CD14-positive monocyte (primary cell): ENCODE results near the gene PSMB11. TPM values are rescaled to one million over a fixed set of nuclear protein-coding genes. Genes with fewer than 3 reads are reported as not detected.

ENCODE experiments used
- DNase-seq, 3 donors: peaks; one replicate each; pipeline ENCODE4 v3.0.0-alpha.2; 2011 to 2022
- H2AFZ ChIP-seq: 2 replicates; pipeline ENCODE4 v1.6.0; 2012; ENCODE audit warnings: mild to moderate bottlenecking, low read depth, low read length, inconsistent platforms; ENCODE audit not compliant: insufficient read depth, poor library complexity, severe bottlenecking
- H3K27ac ChIP-seq, 2 donors: 1 replicate in 1 of 2; 2 replicates in 1 of 2; pipeline ENCODE4 v1.5.1; 2012 to 2013; ENCODE audit warnings: low read length in 2 of 2, control low read depth in 1 of 2, inconsistent platforms in 1 of 2, low read depth in 1 of 2, mild to moderate bottlenecking in 1 of 2
- H3K27me3 ChIP-seq, 2 donors: one replicate each; pipeline versions ENCODE4 v1.6.0 to v1.6.1; 2011 to 2013; ENCODE audit warnings: low read length in 2 of 2; ENCODE audit not compliant: control insufficient read depth in 2 of 2, insufficient read depth in 2 of 2
- H3K36me3 ChIP-seq, 2 donors: replicated peaks in 1 of 2; 1 replicate in 1 of 2; 2 replicates in 1 of 2; pipeline versions ENCODE4 v1.5.1 to v1.6.1; 2012 to 2013; ENCODE audit warnings: low read length in 2 of 2, control low read depth in 1 of 2, inconsistent platforms in 1 of 2, mild to moderate bottlenecking in 1 of 2; ENCODE audit not compliant: insufficient read depth in 2 of 2, control insufficient read depth in 1 of 2
- H3K4me1 ChIP-seq, 2 donors: 1 replicate in 1 of 2; 2 replicates in 1 of 2; pipeline versions ENCODE4 v1.5.1 to v1.6.1; 2012 to 2013; ENCODE audit warnings: low read length in 2 of 2, control low read depth in 1 of 2, inconsistent platforms in 1 of 2, mild to moderate bottlenecking in 1 of 2, moderate library complexity in 1 of 2; ENCODE audit not compliant: insufficient read depth in 2 of 2, control insufficient read depth in 1 of 2
- H3K4me2 ChIP-seq: replicated peaks from 2 replicates; pipeline ENCODE3; 2012; ENCODE audit warnings: low read length, moderate library complexity, mild to moderate bottlenecking; ENCODE audit not compliant: poor library complexity, severe bottlenecking; ENCODE audit errors: extremely low read depth
- H3K4me3 ChIP-seq, 3 experiments: fragments of 200-600 bp in 1 of 3; sonication (generic) in 1 of 3; replicated peaks in 1 of 3; 1 replicate in 2 of 3; 2 replicates in 1 of 3; pipeline ENCODE4 v1.5.1; 2011 to 2013; ENCODE audit warnings: low read length in 3 of 3, mild to moderate bottlenecking in 3 of 3, control low read depth in 2 of 3, low read depth in 2 of 3, inconsistent platforms in 1 of 3, moderate library complexity in 1 of 3
- H3K79me2 ChIP-seq: 2 replicates; pipeline ENCODE4 v1.6.0; 2012; ENCODE audit warnings: mild to moderate bottlenecking, control low read depth, inconsistent platforms, low read length, moderate library complexity; ENCODE audit not compliant: insufficient read depth
- H3K9ac ChIP-seq: 2 replicates; pipeline ENCODE4 v1.6.0; 2017; ENCODE audit warnings: low read length, mild to moderate bottlenecking; ENCODE audit not compliant: insufficient read depth, poor library complexity, severe bottlenecking
- H3K9me3 ChIP-seq, 2 donors: replicated peaks in 1 of 2; 1 replicate in 1 of 2; 2 replicates in 1 of 2; pipeline versions ENCODE4 v1.5.1 to v1.6.1; 2012 to 2013; ENCODE audit warnings: low read length in 2 of 2, control low read depth in 1 of 2; ENCODE audit not compliant: control insufficient read depth in 1 of 2, insufficient read depth in 1 of 2
- H4K20me1 ChIP-seq: 2 replicates; pipeline ENCODE4 v1.6.0; 2012; ENCODE audit warnings: mild to moderate bottlenecking, low read length, control low read depth, moderate library complexity; ENCODE audit not compliant: insufficient read depth
- H3K27ac Mint-ChIP-seq, 7 donors: one replicate each; pipeline ENCODE4 v1.8.0; 2020; ENCODE audit warnings: mild to moderate bottlenecking in 7 of 7, mixed read lengths in 7 of 7, moderate library complexity in 6 of 7, inconsistent platforms in 2 of 7
- H3K27me3 Mint-ChIP-seq, 3 donors: one replicate each; pipeline ENCODE4 v1.8.0; 2021 to 2022; ENCODE audit warnings: low read depth in 3 of 3, mild to moderate bottlenecking in 3 of 3, mixed read lengths in 3 of 3, moderate library complexity in 3 of 3, inconsistent platforms in 1 of 3
- H3K36me3 Mint-ChIP-seq, 2 donors: one replicate each; pipeline ENCODE4 v1.8.0; 2020; ENCODE audit warnings: mixed read lengths in 2 of 2, inconsistent platforms in 1 of 2, mild to moderate bottlenecking in 1 of 2
- H3K4me1 Mint-ChIP-seq: one replicate; pipeline ENCODE4 v1.8.0; 2020; ENCODE audit warnings: mild to moderate bottlenecking, mixed read lengths
- H3K4me3 Mint-ChIP-seq, 2 donors: one replicate each; pipeline ENCODE4 v1.8.0; 2020; ENCODE audit warnings: mild to moderate bottlenecking in 2 of 2, mixed read lengths in 2 of 2, moderate library complexity in 1 of 2
- H3K9me3 Mint-ChIP-seq, 7 donors: one replicate each; pipeline ENCODE4 v1.8.0; 2020 to 2022; ENCODE audit warnings: mixed read lengths in 7 of 7, mild to moderate bottlenecking in 6 of 7, moderate library complexity in 6 of 7, inconsistent platforms in 2 of 7
- CTCF ChIP-seq: fragments of 200-600 bp; IDR thresholded peaks from one replicate; pipeline ENCODE4 v1.8.0; 2022; ENCODE audit warnings: antibody characterized with exemption, mild to moderate bottlenecking
- WGBS: methylation state at CpG from one replicate; pipeline ENCODE4 v1.1.5; 2013; ENCODE audit warnings: missing lambda C conversion rate; ENCODE audit not compliant: insufficient coverage; 5-methylcytosine and 5-hydroxymethylcytosine counted together
- intact Hi-C, 2 donors: fragments of 100-400 bp; cut with micrococcal nuclease; formaldehyde crosslinking; loops; one replicate each; pipeline versions ENCODE4 v1.15.0 to v1.15.1; 2023
- polyA plus RNA-seq, 3 donors: library from polyadenylated mRNA; depleted of rRNA in 1 of 3; unstranded in 2 of 3; stranded (reverse) in 1 of 3; fragments of 300-500 nt in 2 of 3; fragments of >200 nt in 1 of 3; fragmentation: Illumina TruSeq in 2 of 3; gene quantifications; 1 replicate in 2 of 3; 2 replicates in 1 of 3; pipeline ENCODE4 v1.2.3, GENCODE V29; 2012 to 2021

Gene PSMB11
- polyA plus RNA-seq, 3 donors, result not detected

- Histone ChIP-seq H3K36me3 (no peaks in the 10 kb centered on the region), H3K27ac (no peak overlapping the region)
- DNase-seq, result no peak
Observed at GRCh38 chr14:23047034-23047634, 5.1 kb downstream of the PSMB11 start.

More at GRCh38 chr14:23047034-23047634, 5.1 kb downstream of the PSMB11 start:
- H3K27ac Mint-ChIP-seq, result no peak overlapping the region
- Histone ChIP-seq H3K4me3 (no peak overlapping the region), H4K20me1 (no peaks in the 10 kb centered on the region), H3K9ac (no peak overlapping the region), H3K4me2 (no peak overlapping the region), H3K27me3 (no peaks in the 10 kb centered on the region), H2AFZ (no peak overlapping the region), H3K4me1 (peaks cover 3 to 10% of the 10 kb centered on the region in 2 donors), H3K79me2 (no peaks in the 10 kb centered on the region), H3K9me3 (no peaks in the 10 kb centered on the region)
- intact Hi-C loops, result no loop called here
- no peak for TF ChIP-seq CTCF
- peaks cover 9 to 12% (median 9%) of the 10 kb centered on the region in 3 donors for H3K27me3 Mint-ChIP-seq
- no peak overlapping the region for H3K4me3 Mint-ChIP-seq
- WGBS, result 75% methylated on average over 4 of the region's 6 CpGs
- peaks cover 17% of the 10 kb centered on the region for H3K4me1 Mint-ChIP-seq
- H3K9me3 Mint-ChIP-seq, result peaks cover 0 to 4% (median 0%) of the 10 kb centered on the region in 7 donors
- H3K36me3 Mint-ChIP-seq, result no peaks in the 10 kb centered on the region
